Measurements from ENCODE around the gene TMEM63B.
A peak's percentile ranks its signal among the peaks of the same experiment; 100 is the strongest.
"Not testable (repeated sequence)": the region's sequence is repeated elsewhere in the genome, so short reads cannot be mapped to it uniquely, and the experiment has no call there.

Gene TMEM63B

GRCh38 chr6:44172731-44173500 lies 45.6 kb downstream of the TMEM63B start:
- DNase-seq = peak; percentile 82

GRCh38 chr6:44176130-44176761 lies 48.9 kb downstream of the TMEM63B start:
- no peak for DNase-seq

GRCh38 chr6:44176762-44177509 lies 49.6 kb downstream of the TMEM63B start:
- DNase-seq = no peak

- no peak for DNase-seq
These were observed 50.5 kb downstream of the TMEM63B start for GRCh38 chr6:44177691-44178423.

- DNase-seq = no peak
These were observed 51.2 kb downstream of the TMEM63B start for GRCh38 chr6:44178424-44179071.

GRCh38 chr6:44179072-44179536 lies 51.8 kb downstream of the TMEM63B start:
- no peak for DNase-seq

- no peak for DNase-seq
These were observed 52.3 kb downstream of the TMEM63B start for GRCh38 chr6:44179648-44180047.

GRCh38 chr6:44180406-44180805 lies 53.1 kb downstream of the TMEM63B start:
- DNase-seq = no peak

- no peak for DNase-seq
These were observed 53.5 kb downstream of the TMEM63B start for GRCh38 chr6:44180886-44181285.

- not testable (repeated sequence) for DNase-seq
These were observed 54.4 kb downstream of the TMEM63B start for GRCh38 chr6:44181784-44182183.

GRCh38 chr6:44182911-44183390 lies 55.6 kb downstream of the TMEM63B start:
- no peak for DNase-seq

GRCh38 chr6:44183783-44184182 lies 56.4 kb downstream of the TMEM63B start:
- no peak for DNase-seq

GRCh38 chr6:44185356-44185755 lies 58.0 kb downstream of the TMEM63B start:
- peak; percentile 5 for DNase-seq

GRCh38 chr6:44185953-44186634 lies 58.7 kb downstream of the TMEM63B start:
- no peak for DNase-seq

GRCh38 chr6:44186635-44187025 lies 59.3 kb downstream of the TMEM63B start:
- DNase-seq = no peak

- DNase-seq = no peak
These were observed 61.5 kb downstream of the TMEM63B start for GRCh38 chr6:44188819-44189218.

GRCh38 chr6:44189257-44189656 lies 61.9 kb downstream of the TMEM63B start:
- DNase-seq = no peak

- DNase-seq = no peak
These were observed 63.4 kb downstream of the TMEM63B start for GRCh38 chr6:44190715-44191114.

- DNase-seq = no peak
These were observed 65.2 kb downstream of the TMEM63B start for GRCh38 chr6:44192428-44193041.

GRCh38 chr6:44193307-44193910 lies 66.1 kb downstream of the TMEM63B start:
- DNase-seq = no peak

- DNase-seq = no peak
These were observed 67.0 kb downstream of the TMEM63B start for GRCh38 chr6:44194326-44194725.
